HepG2 (cell line): Measurements from ENCODE around the gene PLXND1. TPM values are rescaled to one million over a fixed set of nuclear protein-coding genes. Genes with fewer than 3 reads are reported as not detected.

Experiments used
- ATAC-seq: fragments of 200-7000 bp; cut with Tn5 transposase; 3 replicates; pipeline ENCODE4 v1.9.1; 2020; ENCODE audit warnings: mild to moderate bottlenecking, moderate library complexity
- BruUV-seq: library from RNA; stranded (reverse); fragments of 400-500 nt; replicated peaks from 2 replicates; lab custom pipeline; 2021; lab: Mats Ljungman, UMichigan
- CTCF ChIA-PET: fragments of 300-600 bp; formaldehyde crosslinking; extraction: SDS; loops from one replicate; lab custom pipeline; 2021; ENCODE audit warnings: low total read pairs, inconsistent platforms, low intra/inter-chr PET ratio; lab: Yijun Ruan, JAX
- POLR2A ChIA-PET: fragments of 350-600 bp; sonication (Branson Sonifier 250); formaldehyde crosslinking; loops from one replicate; lab custom pipeline; 2020; ENCODE audit warnings: antibody characterized with exemption, inconsistent platforms; lab: Yijun Ruan, JAX
- DNase-seq: peaks from one replicate; pipeline ENCODE4 v3.0.0-alpha.2; 2015; ENCODE audit warnings: low spot score
- FAIRE-seq: peaks from 3 replicates; lab custom pipeline; 2011; peaks lifted over from hg19 to GRCh38; lab: Jason Lieb, UNC
- H2AFZ ChIP-seq: one replicate; pipeline ENCODE4 v1.6.1; 2011; ENCODE audit warnings: low read length, inconsistent platforms
- H3K27ac ChIP-seq: fragments of 300-600 bp; 3 replicates; pipeline ENCODE4 v1.8.0; 2011; ENCODE audit warnings: mixed run types, mild to moderate bottlenecking, mixed read lengths, low read length, inconsistent platforms; ENCODE audit not compliant: insufficient read depth; ENCODE audit errors: extremely low read length
- H3K27me3 ChIP-seq, 2 experiments: fragments of 200-600 bp in 1 of 2; 2 replicates in 1 of 2; 3 replicates in 1 of 2; pipeline versions ENCODE4 v1.6.0 to v1.8.0; 2011; ENCODE audit warnings: low read length in 2 of 2, mild to moderate bottlenecking in 2 of 2, moderate library complexity in 2 of 2, inconsistent platforms in 1 of 2; ENCODE audit not compliant: insufficient read depth in 2 of 2, control insufficient read depth in 1 of 2
- H3K36me3 ChIP-seq, 2 experiments: fragments of 200-600 bp in 1 of 2; replicated peaks in 1 of 2; 2 replicates in 1 of 2; 3 replicates in 1 of 2; pipeline versions ENCODE4 v1.5.1 to v1.8.0; 2011; ENCODE audit warnings: low read length in 2 of 2, inconsistent platforms in 1 of 2; ENCODE audit not compliant: insufficient read depth in 2 of 2, control insufficient read depth in 1 of 2
- H3K4me1 ChIP-seq: 2 replicates; pipeline ENCODE4 v1.5.1; 2012; ENCODE audit warnings: low read length, inconsistent platforms; ENCODE audit not compliant: insufficient read depth
- H3K4me2 ChIP-seq: 2 replicates; pipeline ENCODE4 v1.6.0; 2011; ENCODE audit warnings: low read depth, low read length, inconsistent platforms
- H3K4me3 ChIP-seq, 3 experiments: fragments of 200-600 bp in 1 of 3; sonication (generic), shearing (Covaris generic) in 1 of 3; replicated peaks in 1 of 3; 2 replicates each; pipeline ENCODE4 v1.5.1; 2011 to 2016; ENCODE audit warnings: low read length in 3 of 3, inconsistent platforms in 2 of 3, low read depth in 2 of 3, mild to moderate bottlenecking in 2 of 3, control low read depth in 1 of 3, mixed read lengths in 1 of 3; ENCODE audit not compliant: insufficient read depth in 1 of 3
- H3K79me2 ChIP-seq: one replicate; pipeline ENCODE4 v1.6.1; 2011; ENCODE audit warnings: low read length, inconsistent platforms; ENCODE audit not compliant: insufficient read depth
- H3K9ac ChIP-seq: 2 replicates; pipeline ENCODE4 v1.6.0; 2011; ENCODE audit warnings: mild to moderate bottlenecking, low read depth, low read length, inconsistent platforms; ENCODE audit not compliant: insufficient read depth
- H3K9me3 ChIP-seq: 2 replicates; pipeline ENCODE4 v1.5.1; 2012; ENCODE audit warnings: mild to moderate bottlenecking, low read length
- H4K20me1 ChIP-seq: 2 replicates; pipeline ENCODE4 v1.6.0; 2011; ENCODE audit warnings: inconsistent platforms, mild to moderate bottlenecking, low read length, moderate library complexity; ENCODE audit not compliant: insufficient read depth
- HMG20B ChIP-seq: conservative IDR thresholded peaks from 2 replicates; pipeline ENCODE4 v1.6.1; 2016; ENCODE audit warnings: missing genetic modification reagents, missing compliant biosample characterization
- RAD51 ChIP-seq: fragments of 450-650 bp; IDR thresholded peaks from 2 replicates; pipeline ENCODE4 v1.6.1; 2016; ENCODE audit warnings: borderline replicate concordance
- TOE1 ChIP-seq: sonication (generic); formaldehyde crosslinking; IDR thresholded peaks from 2 replicates; pipeline ENCODE4 v1.4.0; 2020; ENCODE audit warnings: mild to moderate bottlenecking, missing genetic modification reagents
- ZBTB7A ChIP-seq: sonication (generic); formaldehyde crosslinking; IDR thresholded peaks from 2 replicates; pipeline ENCODE4 v1.8.0; 2022; ENCODE audit warnings: mild to moderate bottlenecking, missing genetic modification reagents
- ZNF280D ChIP-seq: sonication (generic); formaldehyde crosslinking; IDR thresholded peaks from 2 replicates; pipeline ENCODE4 v1.5.1; 2020; ENCODE audit warnings: mild to moderate bottlenecking, missing genetic modification reagents
- ZNF446 ChIP-seq: sonication (generic); formaldehyde crosslinking; IDR thresholded peaks from 2 replicates; pipeline ENCODE4 v1.5.0; 2020; ENCODE audit warnings: mild to moderate bottlenecking, missing genetic modification reagents
- ZNF549 ChIP-seq: sonication (generic); formaldehyde crosslinking; IDR thresholded peaks from 2 replicates; pipeline ENCODE4 v1.5.0; 2020; ENCODE audit warnings: missing genetic modification reagents
- WGBS: methylation state at CpG from one replicate; pipeline ENCODE4 v1.1.6; 2017; ENCODE audit warnings: low lambda C conversion rate; 5-methylcytosine and 5-hydroxymethylcytosine counted together
- in situ Hi-C: cut with HindIII; loops from 2 replicates; pipeline ENCODE4 v1.10.0; 2017; ENCODE audit warnings: low pct_unique_long_range_greater_than_20kb; ENCODE audit not compliant: extremely low pct_ligation_motif_present
- intact Hi-C: fragments of 100-400 bp; cut with micrococcal nuclease; formaldehyde crosslinking; loops from one replicate; pipeline ENCODE4 v1.10.0; 2022; ENCODE audit not compliant: unreplicated experiment
- polyA plus RNA-seq, 8 experiments: library from polyadenylated mRNA; depleted of rRNA in 3 of 8; stranded (reverse) in 7 of 8; unstranded in 1 of 8; fragments of >200 nt; fragmentation: Illumina TruSeq in 4 of 8; extraction: Trizol in 4 of 8; gene quantifications; 2 replicates each; pipeline versions ENCODE4 v1.2.1 to v1.2.3, GENCODE V29; 2011 to 2016; ENCODE audit warnings: low read depth in 4 of 8, missing spikeins in 1 of 8, mixed read lengths in 1 of 8; ENCODE audit not compliant: insufficient read depth in 1 of 8
- total RNA-seq, 5 experiments: library from RNA; depleted of rRNA; stranded (reverse); fragments of >200 nt; fragmentation: Illumina TruSeq; extraction: Trizol; gene quantifications; 2 replicates each; pipeline ENCODE4 v1.2.3, GENCODE V29; 2016; ENCODE audit warnings: low read depth in 1 of 5
- TF ChIP-seq, protein P1 (sequence below), 2 experiments: fragments of 450-650 bp in 1 of 2; sonication (generic) in 1 of 2; formaldehyde crosslinking; IDR thresholded peaks; 2 replicates each; pipeline versions ENCODE4 v1.5.0 to v1.8.0; 2020 to 2022; ENCODE audit warnings: mild to moderate bottlenecking in 1 of 2, missing genetic modification reagents in 1 of 2

The PLXND1 gene
- total and polyA plus RNA-seq, 2 of the 13 experiments (the other 11 are each of a cell fraction or from before 2014, with no cell fraction given), result 15.9 to 42.0 TPM

GRCh38 chr3:129635656-129636055 is 29.2 kb upstream of the PLXND1 start:
- Histone ChIP-seq H3K9ac (no peak overlapping the region), H4K20me1 (no peaks in the 10 kb centered on the region), H3K27me3 (no peaks in the 10 kb centered on the region), H3K4me3 (no peak overlapping the region), H3K9me3 (peaks cover 13% of the 10 kb centered on the region), H3K27ac (no peak overlapping the region), H3K4me2 (no peak overlapping the region), H2AFZ (no peak overlapping the region), H3K79me2 (no peaks in the 10 kb centered on the region), H3K4me1 (peaks cover 42% of the 10 kb centered on the region), H3K36me3 (no peaks in the 10 kb centered on the region)
- FAIRE-seq (no peak), DNase-seq (no peak), ATAC-seq (no peak)
- intact Hi-C loops (no loop called here), in situ Hi-C loops (no loop called here)
- ChIA-PET CTCF (no interaction called here), POLR2A (interaction anchor here (0.9 to 1.2 kb wide), 2 partner anchors 9 to 243 kb away, joined by 3 to 4 read pairs; no protein-coding TSS in a partner anchor)
- TF ChIP-seq ZBTB7A (CRISPR knock-in tag) (no peak), TOE1 (CRISPR knock-in tag) (no peak), ZNF446 (CRISPR knock-in tag) (no peak), HMG20B (no peak), RAD51 (no peak), ZNF549 (CRISPR knock-in tag) (no peak), ZNF280D (CRISPR knock-in tag) (no peak)
- TF ChIP-seq, protein P1, sequence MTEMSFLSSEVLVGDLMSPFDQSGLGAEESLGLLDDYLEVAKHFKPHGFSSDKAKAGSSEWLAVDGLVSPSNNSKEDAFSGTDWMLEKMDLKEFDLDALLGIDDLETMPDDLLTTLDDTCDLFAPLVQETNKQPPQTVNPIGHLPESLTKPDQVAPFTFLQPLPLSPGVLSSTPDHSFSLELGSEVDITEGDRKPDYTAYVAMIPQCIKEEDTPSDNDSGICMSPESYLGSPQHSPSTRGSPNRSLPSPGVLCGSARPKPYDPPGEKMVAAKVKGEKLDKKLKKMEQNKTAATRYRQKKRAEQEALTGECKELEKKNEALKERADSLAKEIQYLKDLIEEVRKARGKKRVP (CRISPR knock-in tag; IDR thresholded peaks at IDR 0.05), result no peak
- no TSS peak for BruUV-seq
- 57% methylated on average over 4 of the region's 4 CpGs for WGBS
